HL-60 (cell line): ENCODE data around the gene GRIP2.

ENCODE experiments used
- DNase-seq, 2 experiments: peaks; one replicate each; pipeline ENCODE4 v3.0.0-alpha.2; 2010 to 2020; ENCODE audit warnings: low read depth in 1 of 2, low spot score in 1 of 2
- H3K27ac ChIP-seq: fragments of 250-450 bp; sonication (Bioruptor Pico); replicated peaks from 2 replicates; pipeline ENCODE4 v1.5.1; 2020; ENCODE audit warnings: mild to moderate bottlenecking, moderate library complexity
- H3K27me3 ChIP-seq: fragments of 250-450 bp; sonication (Bioruptor Pico); 2 replicates; pipeline ENCODE4 v1.5.1; 2021; ENCODE audit warnings: mild to moderate bottlenecking, moderate library complexity; ENCODE audit not compliant: insufficient read depth, poor library complexity, severe bottlenecking
- H3K4me3 ChIP-seq: replicated peaks from 2 replicates; pipeline ENCODE4 v1.5.1; 2011; ENCODE audit warnings: mild to moderate bottlenecking, control low read depth, low read length; ENCODE audit not compliant: insufficient read depth
- CTCF ChIP-seq: IDR thresholded peaks from one replicate; pipeline ENCODE4 v1.5.1; 2011; ENCODE audit warnings: low read length, control low read depth, inconsistent platforms; ENCODE audit not compliant: insufficient read depth
- GABPA ChIP-seq: IDR thresholded peaks from 2 replicates; pipeline ENCODE4 v1.6.1; 2012; ENCODE audit warnings: low read depth
- POLR2AphosphoS5 ChIP-seq: IDR thresholded peaks from 2 replicates; pipeline ENCODE4 v1.6.1; 2012; ENCODE audit warnings: low read depth
- REST ChIP-seq: IDR thresholded peaks from 2 replicates; pipeline ENCODE4 v1.6.1; 2012; ENCODE audit warnings: low read depth; ENCODE audit not compliant: insufficient replicate concordance
- SPI1 ChIP-seq: IDR thresholded peaks from 2 replicates; pipeline ENCODE4 v1.6.1; 2012; ENCODE audit warnings: low read depth, mild to moderate bottlenecking, borderline replicate concordance

Gene GRIP2

GRCh38 chr3:14543446-14543845, 3.3 kb upstream of the GRIP2 start:
- no peak for DNase-seq
- H3K27me3 ChIP-seq, result no peaks in the 10 kb centered on the region

GRCh38 chr3:14542656-14543055, 2.5 kb upstream of the GRIP2 start:
- no peak for DNase-seq
- TF ChIP-seq POLR2AphosphoS5, result no peak
- no peak for TF ChIP-seq GABPA
- no peak for TF ChIP-seq REST
- no peak for TF ChIP-seq SPI1
- TF ChIP-seq CTCF, result no peak
- no peak overlapping the region for H3K4me3 ChIP-seq
- H3K27ac ChIP-seq, result no peak overlapping the region
- no peaks in the 10 kb centered on the region for H3K27me3 ChIP-seq

More at GRCh38 chr3:14543446-14543845, 3.3 kb upstream of the GRIP2 start:
- TF ChIP-seq SPI1 (0 out of 2 replicates have a peak, but pooled peaks have one; percentile 18), CTCF (no peak)
- Histone ChIP-seq H3K27ac (no peak overlapping the region), H3K4me3 (no peak overlapping the region)

- H3K4me3 ChIP-seq, result no peak overlapping the region
- no peak for TF ChIP-seq SPI1
- TF ChIP-seq GABPA, result no peak
- no peak for TF ChIP-seq POLR2AphosphoS5
- no peak for TF ChIP-seq CTCF
- no peak for TF ChIP-seq REST
- DNase-seq, result no peak
- no peak overlapping the region for H3K27ac ChIP-seq
- H3K27me3 ChIP-seq, result no peaks in the 10 kb centered on the region
Measured at GRCh38 chr3:14541646-14542045, 1.5 kb upstream of the GRIP2 start.

- Histone ChIP-seq H3K27me3 (no peaks in the 10 kb centered on the region), H3K27ac (no peak overlapping the region), H3K4me3 (no peak overlapping the region)
- TF ChIP-seq SPI1, result no peak
- no peak for TF ChIP-seq CTCF
- no peak for TF ChIP-seq GABPA
- no peak for TF ChIP-seq POLR2AphosphoS5
- TF ChIP-seq REST, result no peak
- DNase-seq, result no peak
Measured at GRCh38 chr3:14540821-14541385, 761 bp upstream of the GRIP2 start.
